HEK293 (cell line): ENCODE results near the gene CLTC.
A peak's percentile ranks its signal among the peaks of the same experiment; 100 is the strongest.

ENCODE experiments used
- CTCF ChIA-PET: fragments of 350-600 bp; formaldehyde crosslinking; extraction: SDS; loops from one replicate; lab custom pipeline; 2021; ENCODE audit warnings: antibody characterized with exemption; lab: Yijun Ruan, JAX
- POLR2A ChIA-PET: fragments of 300-600 bp; formaldehyde crosslinking; extraction: SDS; loops from one replicate; lab custom pipeline; 2020; ENCODE audit warnings: antibody characterized with exemption, inconsistent platforms; lab: Yijun Ruan, JAX
- H3K27ac ChIP-seq: fragments of 200-500 bp; sonication (Bioruptor generic); 2 replicates; pipeline ENCODE4 v1.5.1; 2014; ENCODE audit warnings: low read depth, low read length, control low read depth, inconsistent platforms; ENCODE audit errors: extremely low read depth
- H3K36me3 ChIP-seq, 2 experiments: fragments of 200-500 bp in 1 of 2; sonication (Bioruptor generic) in 1 of 2; 1 replicate in 1 of 2; 2 replicates in 1 of 2; pipeline ENCODE4 v1.5.1; 2014 to 2017; ENCODE audit warnings: inconsistent platforms in 2 of 2, low read length in 2 of 2; ENCODE audit not compliant: control insufficient read depth in 2 of 2, insufficient read depth in 1 of 2
- H3K4me1 ChIP-seq: fragments of 200-500 bp; sonication (Bioruptor generic); 2 replicates; pipeline ENCODE4 v1.5.1; 2014; ENCODE audit warnings: mild to moderate bottlenecking, low read length, inconsistent platforms; ENCODE audit not compliant: control insufficient read depth, insufficient read depth
- H3K4me3 ChIP-seq: 2 replicates; pipeline ENCODE4 v1.5.1; 2011; ENCODE audit warnings: low read depth, mild to moderate bottlenecking, control low read depth, low read length, moderate library complexity
- H3K9me3 ChIP-seq: fragments of 200-500 bp; sonication (Bioruptor generic); 2 replicates; pipeline ENCODE4 v1.5.1; 2014; ENCODE audit warnings: low read depth, low read length, inconsistent platforms; ENCODE audit not compliant: control insufficient read depth, insufficient read depth
- AEBP2 ChIP-seq: fragments of 450-650 bp; formaldehyde crosslinking; IDR thresholded peaks from 2 replicates; pipeline ENCODE4 v1.5.1; 2016; ENCODE audit warnings: missing biosample characterization, missing genetic modification characterization, borderline replicate concordance
- BCL11A ChIP-seq: fragments of 450-650 bp; formaldehyde crosslinking; IDR thresholded peaks from 2 replicates; pipeline ENCODE4 v1.5.1; 2016; ENCODE audit warnings: low read depth, missing biosample characterization, missing genetic modification characterization
- GFI1B ChIP-seq: fragments of 450-650 bp; formaldehyde crosslinking; IDR thresholded peaks from 2 replicates; pipeline ENCODE4 v1.5.1; 2016; ENCODE audit warnings: missing biosample characterization, missing genetic modification characterization
- OVOL3 ChIP-seq: fragments of 450-650 bp; formaldehyde crosslinking; IDR thresholded peaks from 2 replicates; pipeline ENCODE4 v1.5.1; 2016; ENCODE audit warnings: missing biosample characterization, missing genetic modification characterization
- TRIM28 ChIP-seq: IDR thresholded peaks from 2 replicates; pipeline ENCODE4 v1.6.1; 2011; ENCODE audit warnings: low read length, control low read depth, borderline replicate concordance
- ZBTB44 ChIP-seq: fragments of 450-650 bp; IDR thresholded peaks from 2 replicates; pipeline ENCODE4 v1.5.1; 2018; ENCODE audit warnings: missing biosample characterization, mild to moderate bottlenecking, missing genetic modification characterization
- ZBTB48 ChIP-seq: fragments of 450-650 bp; formaldehyde crosslinking; IDR thresholded peaks from 2 replicates; pipeline ENCODE4 v1.5.1; 2016; ENCODE audit warnings: missing biosample characterization, missing genetic modification characterization
- ZNF138 ChIP-seq: fragments of 450-650 bp; formaldehyde crosslinking; IDR thresholded peaks from 2 replicates; pipeline ENCODE4 v1.5.1; 2016; ENCODE audit warnings: missing biosample characterization, missing genetic modification characterization, borderline replicate concordance
- ZNF146 ChIP-seq: fragments of 450-650 bp; formaldehyde crosslinking; IDR thresholded peaks from 2 replicates; pipeline ENCODE4 v1.5.1; 2016; ENCODE audit warnings: missing biosample characterization, missing genetic modification characterization
- ZNF23 ChIP-seq: fragments of 450-650 bp; formaldehyde crosslinking; IDR thresholded peaks from 2 replicates; pipeline ENCODE4 v1.5.1; 2016; ENCODE audit warnings: missing biosample characterization, missing genetic modification characterization, borderline replicate concordance
- ZNF24 ChIP-seq: fragments of 450-650 bp; formaldehyde crosslinking; IDR thresholded peaks from 2 replicates; pipeline ENCODE4 v1.5.1; 2016; ENCODE audit warnings: missing biosample characterization, missing genetic modification characterization
- ZNF366 ChIP-seq: fragments of 450-650 bp; formaldehyde crosslinking; conservative IDR thresholded peaks from 2 replicates; pipeline ENCODE4 v1.5.1; 2016; ENCODE audit warnings: missing biosample characterization, missing genetic modification characterization
- ZNF423 ChIP-seq: fragments of 450-650 bp; formaldehyde crosslinking; IDR thresholded peaks from 2 replicates; pipeline ENCODE4 v1.5.1; 2016; ENCODE audit warnings: missing biosample characterization, missing genetic modification characterization
- ZNF514 ChIP-seq: fragments of 450-650 bp; formaldehyde crosslinking; IDR thresholded peaks from 2 replicates; pipeline ENCODE4 v1.5.1; 2016; ENCODE audit warnings: missing biosample characterization, missing genetic modification characterization
- ZNF571 ChIP-seq: fragments of 450-650 bp; formaldehyde crosslinking; IDR thresholded peaks from 2 replicates; pipeline ENCODE4 v1.5.0; 2017; ENCODE audit warnings: missing biosample characterization, missing genetic modification characterization
- ZNF585B ChIP-seq: fragments of 450-650 bp; formaldehyde crosslinking; IDR thresholded peaks from 2 replicates; pipeline ENCODE4 v1.5.1; 2016; ENCODE audit warnings: missing biosample characterization, missing genetic modification characterization
- ZSCAN30 ChIP-seq: fragments of 450-650 bp; IDR thresholded peaks from 2 replicates; pipeline ENCODE4 v1.5.1; 2018; ENCODE audit warnings: missing biosample characterization, mild to moderate bottlenecking, missing genetic modification characterization, moderate library complexity
- ZSCAN4 ChIP-seq: fragments of 450-650 bp; formaldehyde crosslinking; IDR thresholded peaks from 2 replicates; pipeline ENCODE4 v1.5.1; 2017; ENCODE audit warnings: missing biosample characterization, missing genetic modification characterization
- ZXDB ChIP-seq: fragments of 450-650 bp; formaldehyde crosslinking; IDR thresholded peaks from 2 replicates; pipeline ENCODE4 v1.5.1; 2016; ENCODE audit warnings: missing biosample characterization, missing genetic modification characterization
- TF ChIP-seq, protein P1 (sequence below): fragments of 450-650 bp; formaldehyde crosslinking; IDR thresholded peaks from 2 replicates; pipeline ENCODE4 v1.5.1; 2017; ENCODE audit warnings: missing biosample characterization, missing genetic modification characterization
- TF ChIP-seq, protein P2 (sequence below): fragments of 450-650 bp; formaldehyde crosslinking; IDR thresholded peaks from 2 replicates; pipeline ENCODE4 v1.5.1; 2017; ENCODE audit warnings: missing biosample characterization, missing genetic modification characterization
- TF ChIP-seq, protein P3 (sequence below): fragments of 450-650 bp; formaldehyde crosslinking; IDR thresholded peaks from 2 replicates; pipeline ENCODE4 v1.5.1; 2016; ENCODE audit warnings: missing biosample characterization, missing genetic modification characterization

CLTC gene

GRCh38 chr17:59688008-59688407 lies 68.3 kb downstream of the CLTC start:
- CTCF ChIA-PET = interaction anchor here (0.7 to 1.7 kb wide), 5 partner anchors 13 to 272 kb away, joined by 3 to 5 read pairs (median 4); no protein-coding TSS in a partner anchor
- H3K27ac ChIP-seq = no peak overlapping the region
- H3K4me1 ChIP-seq = no peaks in the 10 kb centered on the region
- POLR2A ChIA-PET = interaction anchor here (0.7 kb wide), 2 partner anchors 12 to 17 kb away, joined by 4 to 5 read pairs; no protein-coding TSS in a partner anchor
- TF ChIP-seq, protein P1, sequence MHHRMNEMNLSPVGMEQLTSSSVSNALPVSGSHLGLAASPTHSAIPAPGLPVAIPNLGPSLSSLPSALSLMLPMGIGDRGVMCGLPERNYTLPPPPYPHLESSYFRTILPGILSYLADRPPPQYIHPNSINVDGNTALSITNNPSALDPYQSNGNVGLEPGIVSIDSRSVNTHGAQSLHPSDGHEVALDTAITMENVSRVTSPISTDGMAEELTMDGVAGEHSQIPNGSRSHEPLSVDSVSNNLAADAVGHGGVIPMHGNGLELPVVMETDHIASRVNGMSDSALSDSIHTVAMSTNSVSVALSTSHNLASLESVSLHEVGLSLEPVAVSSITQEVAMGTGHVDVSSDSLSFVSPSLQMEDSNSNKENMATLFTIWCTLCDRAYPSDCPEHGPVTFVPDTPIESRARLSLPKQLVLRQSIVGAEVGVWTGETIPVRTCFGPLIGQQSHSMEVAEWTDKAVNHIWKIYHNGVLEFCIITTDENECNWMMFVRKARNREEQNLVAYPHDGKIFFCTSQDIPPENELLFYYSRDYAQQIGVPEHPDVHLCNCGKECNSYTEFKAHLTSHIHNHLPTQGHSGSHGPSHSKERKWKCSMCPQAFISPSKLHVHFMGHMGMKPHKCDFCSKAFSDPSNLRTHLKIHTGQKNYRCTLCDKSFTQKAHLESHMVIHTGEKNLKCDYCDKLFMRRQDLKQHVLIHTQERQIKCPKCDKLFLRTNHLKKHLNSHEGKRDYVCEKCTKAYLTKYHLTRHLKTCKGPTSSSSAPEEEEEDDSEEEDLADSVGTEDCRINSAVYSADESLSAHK = peak; percentile 91
- TF ChIP-seq, protein P2, sequence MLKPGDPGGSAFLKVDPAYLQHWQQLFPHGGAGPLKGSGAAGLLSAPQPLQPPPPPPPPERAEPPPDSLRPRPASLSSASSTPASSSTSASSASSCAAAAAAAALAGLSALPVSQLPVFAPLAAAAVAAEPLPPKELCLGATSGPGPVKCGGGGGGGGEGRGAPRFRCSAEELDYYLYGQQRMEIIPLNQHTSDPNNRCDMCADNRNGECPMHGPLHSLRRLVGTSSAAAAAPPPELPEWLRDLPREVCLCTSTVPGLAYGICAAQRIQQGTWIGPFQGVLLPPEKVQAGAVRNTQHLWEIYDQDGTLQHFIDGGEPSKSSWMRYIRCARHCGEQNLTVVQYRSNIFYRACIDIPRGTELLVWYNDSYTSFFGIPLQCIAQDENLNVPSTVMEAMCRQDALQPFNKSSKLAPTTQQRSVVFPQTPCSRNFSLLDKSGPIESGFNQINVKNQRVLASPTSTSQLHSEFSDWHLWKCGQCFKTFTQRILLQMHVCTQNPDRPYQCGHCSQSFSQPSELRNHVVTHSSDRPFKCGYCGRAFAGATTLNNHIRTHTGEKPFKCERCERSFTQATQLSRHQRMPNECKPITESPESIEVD (tag by site-specific recombination) = no peak
- TF ChIP-seq, all 188 proteins: peak for 1
- Histone ChIP-seq H3K9me3 (no peaks in the 10 kb centered on the region), H3K36me3 (peaks cover 91 to 98% of the 10 kb centered on the region in 2 experiments), H3K4me3 (no peak overlapping the region)

GRCh38 chr17:59688496-59688895 lies 68.8 kb downstream of the CLTC start:
- Histone ChIP-seq H3K9me3 (no peaks in the 10 kb centered on the region), H3K27ac (no peak overlapping the region), H3K36me3 (peaks cover 91 to 97% of the 10 kb centered on the region in 2 experiments), H3K4me1 (no peaks in the 10 kb centered on the region), H3K4me3 (no peak overlapping the region)
- TF ChIP-seq ZNF23 (tag by site-specific recombination) (no peak), ZSCAN30 (no peak), ZXDB (no peak), ZSCAN4 (tag by site-specific recombination) (no peak), ZBTB48 (tag by site-specific recombination) (no peak), ZNF423 (tag by site-specific recombination) (no peak)
- TF ChIP-seq, protein P3, sequence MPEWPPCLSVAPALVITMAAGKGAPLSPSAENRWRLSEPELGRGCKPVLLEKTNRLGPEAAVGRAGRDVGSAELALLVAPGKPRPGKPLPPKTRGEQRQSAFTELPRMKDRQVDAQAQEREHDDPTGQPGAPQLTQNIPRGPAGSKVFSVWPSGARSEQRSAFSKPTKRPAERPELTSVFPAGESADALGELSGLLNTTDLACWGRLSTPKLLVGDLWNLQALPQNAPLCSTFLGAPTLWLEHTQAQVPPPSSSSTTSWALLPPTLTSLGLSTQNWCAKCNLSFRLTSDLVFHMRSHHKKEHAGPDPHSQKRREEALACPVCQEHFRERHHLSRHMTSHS = no peak
- ChIA-PET POLR2A (interaction anchor here (0.9 kb wide), 1 partner anchor 20 kb away, joined by 3 read pairs; no protein-coding TSS in a partner anchor), CTCF (interaction anchor here (0.7 to 1.7 kb wide), 5 partner anchors 14 to 273 kb away, joined by 3 to 5 read pairs (median 4); no protein-coding TSS in a partner anchor)

GRCh38 chr17:59693582-59693981 lies 73.9 kb downstream of the CLTC start:
- no peak overlapping the region for H3K27ac ChIP-seq
- no peak overlapping the region for H3K4me3 ChIP-seq
- H3K9me3 ChIP-seq = no peaks in the 10 kb centered on the region
- CTCF ChIA-PET = no interaction called here
- peaks cover 89 to 97% of the 10 kb centered on the region in 2 experiments for H3K36me3 ChIP-seq
- POLR2A ChIA-PET = no interaction called here
- no peaks in the 10 kb centered on the region for H3K4me1 ChIP-seq
- no peak for TF ChIP-seq ZBTB44 (tag by site-specific recombination)
- TF ChIP-seq ZNF146 (tag by site-specific recombination) = no peak
- no peak for TF ChIP-seq ZNF138 (tag by site-specific recombination)
- TF ChIP-seq BCL11A = no peak
- no peak for TF ChIP-seq ZNF585B (tag by site-specific recombination)
- no peak for TF ChIP-seq ZNF24 (tag by site-specific recombination)
- no peak for TF ChIP-seq OVOL3 (tag by site-specific recombination)
- TF ChIP-seq ZNF366 (tag by site-specific recombination) = no peak
- no peak for TF ChIP-seq TRIM28
- TF ChIP-seq AEBP2 (tag by site-specific recombination) = no peak
- no peak for TF ChIP-seq GFI1B (tag by site-specific recombination)
- TF ChIP-seq ZNF571 (tag by site-specific recombination) = no peak
- no peak for TF ChIP-seq ZNF514
- TF ChIP-seq ZBTB48 (tag by site-specific recombination) = no peak
